ENCODE results near the gene MYO1D.

The MYO1D gene

DNA sequence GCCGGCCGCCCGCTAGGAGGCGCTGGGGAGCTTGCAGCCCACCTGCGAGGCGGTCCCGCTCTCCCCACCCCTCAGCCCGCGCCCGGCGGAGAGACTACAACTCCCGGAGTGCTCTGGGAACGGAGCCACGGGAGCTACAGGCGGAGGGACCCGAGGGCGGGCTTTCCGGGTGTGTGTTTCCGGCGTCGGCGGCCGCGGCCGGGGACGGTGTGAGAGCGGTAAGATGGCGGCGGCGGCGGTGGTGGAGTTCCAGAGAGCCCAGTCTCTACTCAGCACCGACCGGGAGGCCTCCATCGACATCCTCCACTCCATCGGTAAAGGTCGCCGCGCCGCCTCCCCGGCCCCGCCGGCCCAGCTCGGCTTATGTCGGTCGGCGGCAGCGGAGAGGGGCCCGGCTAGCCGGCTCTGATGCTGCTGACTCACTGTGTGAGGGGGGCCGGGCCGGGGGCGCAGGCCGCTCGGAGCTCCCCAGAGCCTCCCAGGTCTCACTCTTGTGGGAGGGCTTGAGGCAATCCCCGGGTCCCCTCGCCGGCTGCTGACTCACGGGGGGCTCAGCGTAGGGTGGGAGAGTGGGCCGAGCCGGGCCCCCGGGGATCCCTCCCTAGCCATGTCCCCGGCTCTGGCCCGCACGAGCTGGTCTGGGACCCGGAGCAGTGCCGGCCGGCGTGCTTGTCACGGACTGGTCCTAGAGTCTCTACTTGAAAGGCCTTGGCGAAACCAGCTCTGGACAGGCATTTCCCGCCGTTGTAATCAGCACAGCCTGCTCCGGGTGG, 432.4 kb downstream of the MYO1D start, which contains the start of gene PSMD11:
PSMD11 (plus strand) TSS at position 210 of the 773 bp plus-strand sequence; CDS start at position 224, 14 bp downstream.
- peak; percentile 100 for DNase-seq

DNA sequence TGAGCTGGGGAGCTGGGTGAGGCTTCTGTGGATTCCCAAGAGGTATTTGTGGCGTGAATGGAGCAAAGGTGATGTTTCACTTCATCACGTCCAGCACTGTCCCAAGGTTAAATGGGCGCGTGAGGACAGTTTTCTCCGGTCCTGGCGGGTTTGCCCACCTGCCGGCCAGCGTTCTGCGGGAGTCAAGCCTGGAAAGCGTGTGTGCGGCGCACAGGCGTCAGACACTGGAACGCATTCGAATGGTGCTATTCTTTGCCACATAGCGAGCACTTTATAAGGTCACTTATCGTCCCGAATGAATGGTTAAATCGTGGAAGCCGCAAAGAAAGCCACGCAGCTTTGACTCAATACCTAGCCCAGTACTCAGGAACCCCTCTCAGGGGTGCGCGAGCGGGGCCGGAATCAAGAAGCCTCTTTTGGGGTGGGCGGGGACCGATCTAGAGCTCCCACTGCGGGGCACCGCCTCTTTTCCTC, 433.1 kb downstream of the MYO1D start:
- no peak for DNase-seq

All from activated naive CD4-positive, alpha-beta T cell treated with anti-CD3 and anti-CD28 coated beads, Interleukin-2, amount 50 U/mL, for 16 hours (primary cell).